OCI-LY7 (cell line): ENCODE data around the gene ECE1. TPM values are rescaled to one million over a fixed set of nuclear protein-coding genes. Genes with fewer than 3 reads are reported as not detected.

Source experiments
- BruUV-seq: library from RNA; stranded (reverse); fragments of 400-500 nt; replicated peaks from 2 replicates; lab custom pipeline; 2021; lab: Mats Ljungman, UMichigan
- CTCF ChIA-PET: fragments of 300-600 bp; sonication (Branson Sonifier 250); formaldehyde crosslinking; loops from one replicate; lab custom pipeline; 2022; ENCODE audit warnings: antibody characterized with exemption; ENCODE audit not compliant: unreplicated experiment; lab: Charles Lee
- POLR2A ChIA-PET: fragments of 300-600 bp; sonication (Branson Sonifier 250); formaldehyde crosslinking; loops from one replicate; lab custom pipeline; 2022; ENCODE audit warnings: antibody characterized with exemption; lab: Charles Lee
- DNase-seq: peaks from one replicate; pipeline ENCODE4 v3.0.0-alpha.2; 2015; ENCODE audit warnings: low spot score
- H2AFZ ChIP-seq: fragments of 200-600 bp; sonication (generic), shearing (Covaris generic); 2 replicates; pipeline ENCODE4 v1.6.1; 2014; ENCODE audit warnings: mild to moderate bottlenecking, antibody characterized with exemption, low read length, moderate library complexity
- H3K27ac ChIP-seq: fragments of 200-600 bp; sonication (generic); 2 replicates; pipeline ENCODE4 v1.5.1; 2014; ENCODE audit warnings: mixed run types, low read depth, mild to moderate bottlenecking, moderate library complexity, low read length, inconsistent platforms; ENCODE audit not compliant: poor library complexity, severe bottlenecking
- H3K36me3 ChIP-seq: fragments of 200-600 bp; sonication (generic); 2 replicates; pipeline ENCODE4 v1.6.1; 2014; ENCODE audit warnings: mild to moderate bottlenecking, antibody characterized with exemption, low read length, moderate library complexity, mixed read lengths; ENCODE audit not compliant: insufficient read depth
- H3K4me1 ChIP-seq: fragments of 200-600 bp; sonication (generic); 2 replicates; pipeline ENCODE4 v1.5.1; 2014; ENCODE audit warnings: mild to moderate bottlenecking, low read length; ENCODE audit not compliant: insufficient read depth, poor library complexity, severe bottlenecking
- H3K4me2 ChIP-seq: fragments of 200-600 bp; sonication (generic); 2 replicates; pipeline ENCODE4 v1.6.1; 2014; ENCODE audit warnings: mild to moderate bottlenecking, low read length
- H3K4me3 ChIP-seq: fragments of 200-600 bp; sonication (generic); 2 replicates; pipeline ENCODE4 v1.5.1; 2014; ENCODE audit warnings: mild to moderate bottlenecking, low read depth, low read length; ENCODE audit not compliant: poor library complexity, severe bottlenecking
- H3K79me2 ChIP-seq: fragments of 200-600 bp; sonication (generic); 2 replicates; pipeline ENCODE4 v1.6.1; 2016; ENCODE audit warnings: low read depth, mild to moderate bottlenecking, low read length, moderate library complexity, mixed read lengths; ENCODE audit not compliant: insufficient read depth
- H3K9me2 ChIP-seq: fragments of 200-600 bp; sonication (generic); 2 replicates; pipeline ENCODE4 v1.6.1; 2016; ENCODE audit warnings: mild to moderate bottlenecking, low read length, mixed read lengths; ENCODE audit not compliant: insufficient read depth
- H3K9me3 ChIP-seq: fragments of 200-600 bp; sonication (generic); 2 replicates; pipeline ENCODE4 v1.6.1; 2014; ENCODE audit warnings: mild to moderate bottlenecking, mixed run types, low read length, mixed read lengths
- H4K20me1 ChIP-seq: fragments of 200-600 bp; sonication (generic); 2 replicates; pipeline ENCODE4 v1.6.1; 2014; ENCODE audit warnings: mild to moderate bottlenecking, antibody characterized with exemption, low read length, moderate library complexity, mixed read lengths; ENCODE audit not compliant: insufficient read depth
- EZH2phosphoT487 ChIP-seq: fragments of 200-600 bp; sonication (generic); IDR thresholded peaks from 2 replicates; pipeline ENCODE4 v1.6.1; 2018; ENCODE audit warnings: low read depth, borderline replicate concordance, mild to moderate bottlenecking, mixed run types, antibody characterized with exemption, low read length, moderate library complexity, mixed read lengths
- intact Hi-C: fragments of 100-400 bp; cut with micrococcal nuclease; formaldehyde crosslinking; loops from one replicate; pipeline ENCODE4 v1.10.0; 2022; ENCODE audit not compliant: unreplicated experiment
- total RNA-seq, 2 experiments: library from RNA; depleted of rRNA in 1 of 2; stranded (reverse); fragments of >200 nt in 1 of 2; shearing (Covaris generic) in 1 of 2; gene quantifications; 2 replicates each; pipeline ENCODE4 v1.2.3, GENCODE V29; 2014 to 2022
- TF ChIP-seq, protein P1 (sequence below): fragments of 200-600 bp; sonication (generic); conservative IDR thresholded peaks from 2 replicates; pipeline ENCODE4 v1.5.1; 2014; ENCODE audit warnings: mild to moderate bottlenecking, antibody characterized with exemption, low read length, moderate library complexity, mixed read lengths

Gene ECE1
- total RNA-seq, 2 experiments from 2014 or later, result 20.0 to 32.8 TPM

DNA sequence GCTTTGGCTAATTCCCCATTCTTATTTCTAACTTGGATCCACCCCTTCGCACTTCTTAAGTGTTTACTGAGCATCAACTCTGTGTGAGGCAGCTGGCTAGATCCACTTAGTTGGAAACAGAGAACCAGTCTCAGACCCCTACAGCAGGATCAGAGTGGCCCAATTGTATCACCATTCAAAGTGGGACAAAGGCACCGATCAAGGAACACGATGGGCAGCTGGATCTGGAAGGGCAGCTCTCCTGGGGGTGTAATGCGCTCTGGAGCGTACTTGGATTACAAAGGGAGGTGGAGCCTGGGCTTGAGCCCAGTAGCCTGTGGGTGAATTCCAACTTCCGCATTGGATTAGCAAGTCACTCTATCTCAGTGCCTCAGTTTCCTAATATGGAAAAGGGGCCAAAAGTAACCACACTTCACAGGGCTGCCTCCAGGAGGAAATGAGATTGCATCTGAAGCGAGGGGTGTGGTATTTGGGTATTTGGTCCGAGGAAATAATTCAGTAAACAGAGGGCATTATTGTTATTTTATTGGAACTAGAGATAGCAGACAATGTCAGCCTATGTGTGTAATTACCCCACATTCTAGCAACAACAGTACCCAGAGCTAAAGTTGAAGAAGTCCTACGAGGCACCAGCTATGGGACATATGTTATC is 11.9 kb downstream of the ECE1 start:
- no peak overlapping the region for H3K27ac ChIP-seq
- TF ChIP-seq EZH2phosphoT487, result no peak
- TF ChIP-seq, protein P1, sequence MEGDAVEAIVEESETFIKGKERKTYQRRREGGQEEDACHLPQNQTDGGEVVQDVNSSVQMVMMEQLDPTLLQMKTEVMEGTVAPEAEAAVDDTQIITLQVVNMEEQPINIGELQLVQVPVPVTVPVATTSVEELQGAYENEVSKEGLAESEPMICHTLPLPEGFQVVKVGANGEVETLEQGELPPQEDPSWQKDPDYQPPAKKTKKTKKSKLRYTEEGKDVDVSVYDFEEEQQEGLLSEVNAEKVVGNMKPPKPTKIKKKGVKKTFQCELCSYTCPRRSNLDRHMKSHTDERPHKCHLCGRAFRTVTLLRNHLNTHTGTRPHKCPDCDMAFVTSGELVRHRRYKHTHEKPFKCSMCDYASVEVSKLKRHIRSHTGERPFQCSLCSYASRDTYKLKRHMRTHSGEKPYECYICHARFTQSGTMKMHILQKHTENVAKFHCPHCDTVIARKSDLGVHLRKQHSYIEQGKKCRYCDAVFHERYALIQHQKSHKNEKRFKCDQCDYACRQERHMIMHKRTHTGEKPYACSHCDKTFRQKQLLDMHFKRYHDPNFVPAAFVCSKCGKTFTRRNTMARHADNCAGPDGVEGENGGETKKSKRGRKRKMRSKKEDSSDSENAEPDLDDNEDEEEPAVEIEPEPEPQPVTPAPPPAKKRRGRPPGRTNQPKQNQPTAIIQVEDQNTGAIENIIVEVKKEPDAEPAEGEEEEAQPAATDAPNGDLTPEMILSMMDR, result no peak
- peaks cover 9% of the 10 kb centered on the region for H3K4me1 ChIP-seq
- no peaks in the 10 kb centered on the region for H3K79me2 ChIP-seq
- no TSS peak for BruUV-seq
- H3K36me3 ChIP-seq, result no peaks in the 10 kb centered on the region
- no peaks in the 10 kb centered on the region for H3K9me3 ChIP-seq
- H3K4me2 ChIP-seq, result no peak overlapping the region
- DNase-seq, result no peak
- H2AFZ ChIP-seq, result no peak overlapping the region
- CTCF ChIA-PET, result no interaction called here
- intact Hi-C loops, result no loop called here
- H3K9me2 ChIP-seq, result no peaks in the 10 kb centered on the region
- H3K4me3 ChIP-seq, result no peak overlapping the region
- no peaks in the 10 kb centered on the region for H4K20me1 ChIP-seq
- POLR2A ChIA-PET, result no interaction called here

DNA sequence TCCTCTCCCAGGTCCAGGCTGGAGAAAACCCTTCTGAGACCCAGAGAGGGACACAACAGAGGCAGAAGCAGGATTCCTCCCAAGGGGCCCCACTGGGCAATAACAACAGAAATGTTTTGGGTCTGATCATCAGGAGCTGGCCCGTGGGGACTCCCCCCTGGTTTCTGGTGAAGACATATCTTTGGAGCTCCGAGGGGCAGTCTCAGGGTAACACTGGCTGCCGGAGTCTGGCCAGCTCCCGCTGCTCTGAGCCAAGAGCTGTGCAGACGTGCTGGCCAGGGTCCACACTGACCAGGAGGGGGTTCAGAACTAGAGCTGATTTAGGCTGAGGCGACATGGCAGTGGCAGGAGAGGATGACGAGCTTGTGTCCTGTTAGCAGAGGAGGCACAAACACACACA is 13.1 kb downstream of the ECE1 start:
- H2AFZ ChIP-seq, result no peak overlapping the region
- no peaks in the 10 kb centered on the region for H3K9me3 ChIP-seq
- BruUV-seq, result no TSS peak
- H3K79me2 ChIP-seq, result no peaks in the 10 kb centered on the region
- H3K4me1 ChIP-seq, result peaks cover 9% of the 10 kb centered on the region
- TF ChIP-seq, protein P1, result no peak
- TF ChIP-seq EZH2phosphoT487, result no peak
- POLR2A ChIA-PET, result interaction anchor here (0.6 kb wide), 1 partner anchor 106 kb away, joined by 3 read pairs; no protein-coding TSS in a partner anchor
- no peaks in the 10 kb centered on the region for H4K20me1 ChIP-seq
- intact Hi-C loops, result no loop called here
- no peaks in the 10 kb centered on the region for H3K9me2 ChIP-seq
- CTCF ChIA-PET, result interaction anchor here (0.5 to 1.0 kb wide), 2 partner anchors 9 to 18 kb away, joined by 3 read pairs; no protein-coding TSS in a partner anchor
- no peak for DNase-seq
- no peaks in the 10 kb centered on the region for H3K36me3 ChIP-seq
- H3K4me2 ChIP-seq, result no peak overlapping the region
- no peak overlapping the region for H3K27ac ChIP-seq
- no peak overlapping the region for H3K4me3 ChIP-seq

DNA sequence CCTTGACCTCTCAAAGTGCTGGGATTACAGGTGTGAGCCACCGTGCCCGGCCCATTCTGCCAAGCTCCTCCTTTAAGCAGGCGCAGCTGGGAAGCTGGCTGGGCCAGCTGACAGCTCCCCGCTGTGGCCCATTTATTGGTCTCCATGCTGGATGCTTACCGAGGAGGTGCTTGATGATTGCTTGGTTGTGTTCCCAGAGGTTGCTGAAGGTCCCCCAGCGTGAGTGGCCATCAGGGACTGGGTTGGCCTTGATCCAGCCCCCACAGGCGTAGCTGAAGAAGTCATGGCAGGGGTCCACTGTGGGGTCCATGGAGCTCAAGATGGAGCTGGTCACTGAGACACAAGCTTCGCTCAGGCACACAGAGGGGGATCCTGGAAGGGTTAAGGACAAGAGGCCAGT is 17.7 kb downstream of the ECE1 start:
- H2AFZ ChIP-seq, result no peak overlapping the region
- H4K20me1 ChIP-seq, result no peaks in the 10 kb centered on the region
- CTCF ChIA-PET, result interaction anchor here (0.6 kb wide), 1 partner anchor 554 kb away, joined by 4 read pairs; no protein-coding TSS in a partner anchor
- H3K4me2 ChIP-seq, result no peak overlapping the region
- H3K9me2 ChIP-seq, result no peaks in the 10 kb centered on the region
- DNase-seq, result no peak
- H3K36me3 ChIP-seq, result peaks cover 10% of the 10 kb centered on the region
- H3K79me2 ChIP-seq, result no peaks in the 10 kb centered on the region
- no peaks in the 10 kb centered on the region for H3K9me3 ChIP-seq
- H3K27ac ChIP-seq, result no peak overlapping the region
- TF ChIP-seq, protein P1, result no peak
- no peak for TF ChIP-seq EZH2phosphoT487
- no peak overlapping the region for H3K4me3 ChIP-seq
- intact Hi-C loops, result no loop called here
- BruUV-seq, result no TSS peak
- H3K4me1 ChIP-seq, result no peaks in the 10 kb centered on the region
- POLR2A ChIA-PET, result interaction anchor here (0.6 to 1.0 kb wide), 3 partner anchors 20 to 88 kb away, joined by 3 to 4 read pairs (median 4); no protein-coding TSS in a partner anchor
